ENCODE measurements around the gene TNIP3.

- TF ChIP-seq CTCF (IDR thresholded peaks at IDR 0.05) (no peak), ZFX (IDR thresholded peaks at IDR 0.05; ENCODE audit: borderline replicate concordance) (no peak)
Measured at GRCh38 chr4:121198251-121198650, 34.1 kb upstream of the TNIP3 start.

Measured in 22Rv1 (cell line).